K562 (cell line): ENCODE data around the gene STRIP1. TPM values are rescaled to one million over a fixed set of nuclear protein-coding genes. Genes with fewer than 3 reads are reported as not detected.

Experiments used
- AFF1 ChIP-seq, 2 experiments: fragments of 450-650 bp; IDR thresholded peaks; 2 replicates each; pipeline ENCODE4 v1.6.1; 2018; ENCODE audit warnings: mild to moderate bottlenecking in 2 of 2, low read depth in 1 of 2; ENCODE audit not compliant: partially characterized antibody in 2 of 2
- ATF7 ChIP-seq: fragments of 450-650 bp; IDR thresholded peaks from 2 replicates; pipeline ENCODE4 v1.7.1; 2014; ENCODE audit warnings: mild to moderate bottlenecking, moderate library complexity
- C11orf30 ChIP-seq: fragments of 450-650 bp; IDR thresholded peaks from 2 replicates; pipeline ENCODE4 v1.6.1; 2016; ENCODE audit warnings: low read depth, mild to moderate bottlenecking
- CEBPB ChIP-seq: fragments of 450-650 bp; IDR thresholded peaks from 2 replicates; pipeline ENCODE4 v1.6.1; 2016; ENCODE audit warnings: missing genetic modification characterization, missing compliant biosample characterization
- EP300 ChIP-seq: IDR thresholded peaks from 2 replicates; pipeline ENCODE4 v1.6.1; 2012; ENCODE audit warnings: low read length, improper control_type of control experiment
- GATAD2A ChIP-seq: fragments of 450-650 bp; IDR thresholded peaks from 2 replicates; pipeline ENCODE4 v1.6.1; 2017
- GATAD2B ChIP-seq: fragments of 450-650 bp; IDR thresholded peaks from 2 replicates; pipeline ENCODE4 v1.6.1; 2017; ENCODE audit warnings: mild to moderate bottlenecking, borderline replicate concordance
- JUND ChIP-seq, 2 experiments: IDR thresholded peaks; 2 replicates in 1 of 2; 3 replicates in 1 of 2; pipeline ENCODE4 v1.6.1; 2011; ENCODE audit warnings: borderline replicate concordance in 2 of 2, low read depth in 2 of 2, low read length in 2 of 2, improper control_type of control experiment in 1 of 2, missing biosample characterization in 1 of 2, missing genetic modification characterization in 1 of 2, missing genetic modification reagents in 1 of 2
- MLX ChIP-seq, 2 experiments: fragments of 450-650 bp in 1 of 2; sonication (generic) in 1 of 2; formaldehyde crosslinking; conservative IDR thresholded peaks; 2 replicates each; pipeline versions ENCODE4 v1.4.0 to v1.8.1; 2020 to 2022; ENCODE audit warnings: mild to moderate bottlenecking in 1 of 2, missing genetic modification reagents in 1 of 2
- NCOR1 ChIP-seq: fragments of 450-650 bp; IDR thresholded peaks from 2 replicates; pipeline ENCODE4 v1.6.1; 2016; ENCODE audit warnings: mild to moderate bottlenecking, moderate library complexity
- NRF1 ChIP-seq, 2 experiments: fragments of 450-650 bp; IDR thresholded peaks in 1 of 2; conservative IDR thresholded peaks in 1 of 2; 2 replicates each; pipeline ENCODE4 v1.6.1; 2014; ENCODE audit warnings: mild to moderate bottlenecking in 2 of 2
- PYGO2 ChIP-seq: fragments of 450-650 bp; IDR thresholded peaks from 2 replicates; pipeline ENCODE4 v1.6.1; 2016; ENCODE audit warnings: mild to moderate bottlenecking, missing genetic modification characterization, moderate library complexity, missing compliant biosample characterization
- SMARCA5 ChIP-seq: fragments of 450-650 bp; IDR thresholded peaks from 2 replicates; pipeline ENCODE4 v1.6.1; 2016
- TARDBP ChIP-seq: fragments of 450-650 bp; IDR thresholded peaks from 2 replicates; pipeline ENCODE4 v1.6.1; 2016
- ZBTB7A ChIP-seq: IDR thresholded peaks from 2 replicates; pipeline ENCODE4 v1.6.1; 2011; ENCODE audit warnings: low read depth, mild to moderate bottlenecking, low read length, moderate library complexity, borderline replicate concordance; ENCODE audit not compliant: control insufficient read depth
- ZNF24 ChIP-seq: fragments of 450-650 bp; IDR thresholded peaks from 2 replicates; pipeline ENCODE4 v1.6.1; 2016
- ZNF639 ChIP-seq, 2 experiments: fragments of 200-800 bp in 1 of 2; sonication (Bioruptor generic) in 1 of 2; sonication (generic) in 1 of 2; formaldehyde crosslinking in 1 of 2; IDR thresholded peaks in 1 of 2; conservative IDR thresholded peaks in 1 of 2; 2 replicates each; pipeline versions ENCODE4 v1.5.0 to v1.6.1; 2016 to 2020; ENCODE audit warnings: missing compliant biosample characterization in 1 of 2, missing genetic modification characterization in 1 of 2, missing genetic modification reagents in 1 of 2
- ZNF766 ChIP-seq: fragments of 200-800 bp; sonication (Bioruptor generic); conservative IDR thresholded peaks from 2 replicates; pipeline ENCODE4 v1.6.1; 2016; ENCODE audit warnings: missing genetic modification characterization, missing compliant biosample characterization
- ZNF830 ChIP-seq: fragments of 250-450 bp; sonication (Bioruptor Pico); IDR thresholded peaks from 2 replicates; pipeline ENCODE4 v1.5.0; 2021; ENCODE audit warnings: mild to moderate bottlenecking
- polyA plus RNA-seq, 8 experiments: library from polyadenylated mRNA; depleted of rRNA in 4 of 8; stranded (reverse) in 5 of 8; unstranded in 3 of 8; fragments of >200 nt; fragmentation: Nextera tagmentation in 2 of 8; fragmentation: Illumina TruSeq in 1 of 8; extraction: Ambion mirVana in 2 of 8; extraction: Trizol in 1 of 8; gene quantifications; 2 replicates each; pipeline versions ENCODE4 v1.2.1 to v1.2.3, GENCODE V29; 2011 to 2014; ENCODE audit warnings: inconsistent platforms in 1 of 8, missing spikeins in 1 of 8
- total RNA-seq, 7 experiments: library from RNA; depleted of rRNA in 6 of 7; stranded (reverse); fragments of >200 nt in 6 of 7; fragmentation: Illumina TruSeq in 2 of 7; extraction: Trizol in 2 of 7; gene quantifications; 2 replicates each; pipeline versions ENCODE4 v1.2.1 to v1.2.3, GENCODE V29; 2011 to 2021; ENCODE audit warnings: low replicate concordance in 1 of 7
- TF ChIP-seq, protein P1 (sequence below), 2 experiments: fragments of 450-650 bp in 1 of 2; sonication (generic) in 1 of 2; formaldehyde crosslinking in 1 of 2; IDR thresholded peaks in 1 of 2; conservative IDR thresholded peaks in 1 of 2; 2 replicates each; pipeline versions ENCODE4 v1.6.1 to v1.8.1; 2016 to 2023; ENCODE audit warnings: mild to moderate bottlenecking in 2 of 2, moderate library complexity in 2 of 2, inconsistent platforms in 1 of 2, missing genetic modification reagents in 1 of 2

Gene STRIP1
- total and polyA plus RNA-seq, 9 of the 15 experiments (the other 6 are each of a cell fraction or from before 2014, with no cell fraction given) = 9.9 to 42.3 (median 32.0) TPM

- peak; percentile 98 for TF ChIP-seq C11orf30
- TF ChIP-seq NCOR1 = 0 out of 2 replicates have a peak, but pooled peaks have one; percentile 51
- peak; percentile 40 to 96 for TF ChIP-seq AFF1 (IDR thresholded peaks at IDR 0.05; ENCODE audit: low read depth in 1 of 2, partially characterized antibody in 2 of 2)
- TF ChIP-seq NRF1 (conservative IDR thresholded peaks at IDR 0.05 in 1 of 2, IDR thresholded peaks at IDR 0.05 in 1 of 2) = peak in 1 of 2 experiments; percentile 46; a peak in 3 of 4 replicates
- TF ChIP-seq ZNF639 (CRISPR knock-in tag; conservative IDR thresholded peaks at IDR 0.05 in 1 of 2, IDR thresholded peaks at IDR 0.05 in 1 of 2) = peak in 1 of 2 experiments; percentile 45; a peak in 1 of 4 replicates
- TF ChIP-seq ZBTB7A = peak; percentile 29; the same call in 1 of the 2 replicates
- TF ChIP-seq, protein P1, sequence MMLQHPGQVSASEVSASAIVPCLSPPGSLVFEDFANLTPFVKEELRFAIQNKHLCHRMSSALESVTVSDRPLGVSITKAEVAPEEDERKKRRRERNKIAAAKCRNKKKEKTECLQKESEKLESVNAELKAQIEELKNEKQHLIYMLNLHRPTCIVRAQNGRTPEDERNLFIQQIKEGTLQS (IDR thresholded peaks at IDR 0.05) = peak; percentile 95
- TF ChIP-seq, protein P1 (CRISPR knock-in tag; conservative IDR thresholded peaks at IDR 0.05) = no peak; the same call in none of the 2 replicates
- no peak for TF ChIP-seq MLX (CRISPR knock-in tag; conservative IDR thresholded peaks at IDR 0.05)
- peak; percentile 79 for TF ChIP-seq ATF7
- no peak for TF ChIP-seq PYGO2
- TF ChIP-seq ZNF830 (CRISPR knock-in tag) = no peak
- TF ChIP-seq SMARCA5 = no peak
- no peak for TF ChIP-seq TARDBP
- TF ChIP-seq GATAD2A = 0 out of 2 replicates have a peak, but pooled peaks have one; percentile 26
- 0 out of 2 replicates have a peak, but pooled peaks have one; percentile 66 for TF ChIP-seq ZNF766 (CRISPR knock-in tag)
- TF ChIP-seq EP300 = peak; percentile 28; the same call in 1 of the 2 replicates
- peak; percentile 71 for TF ChIP-seq JUND (IDR thresholded peaks at IDR 0.05; ENCODE audit: borderline replicate concordance, low read depth, low read length)
- TF ChIP-seq JUND (tag; IDR thresholded peaks at IDR 0.05; ENCODE audit: borderline replicate concordance, low read depth, low read length) = peak; percentile 80; the same call in 2 of the 3 replicates
- peak; percentile 41; the same call in 1 of the 2 replicates for TF ChIP-seq ZNF24
- peak; percentile 97 for TF ChIP-seq CEBPB (tag)
- peak; percentile 11; the same call in 1 of the 2 replicates for TF ChIP-seq GATAD2B
Measured at GRCh38 chr1:110003747-110004428, 30.5 kb upstream of the STRIP1 start (continued).
